KBM-7 (cell line): ENCODE data around the gene LENG1.

Experiments
- DNase-seq: peaks from one replicate; pipeline ENCODE4 v3.0.0-alpha.2; 2015
- in situ Hi-C: fragments of 300-500 bp; cut with MboI; formaldehyde crosslinking; loops from 2 replicates; pipeline ENCODE4 v1.14.3; 2020; ENCODE audit warnings: low sequenced_read_pairs, low pct_unique_long_range_greater_than_20kb, mixed read lengths

Gene LENG1

DNA sequence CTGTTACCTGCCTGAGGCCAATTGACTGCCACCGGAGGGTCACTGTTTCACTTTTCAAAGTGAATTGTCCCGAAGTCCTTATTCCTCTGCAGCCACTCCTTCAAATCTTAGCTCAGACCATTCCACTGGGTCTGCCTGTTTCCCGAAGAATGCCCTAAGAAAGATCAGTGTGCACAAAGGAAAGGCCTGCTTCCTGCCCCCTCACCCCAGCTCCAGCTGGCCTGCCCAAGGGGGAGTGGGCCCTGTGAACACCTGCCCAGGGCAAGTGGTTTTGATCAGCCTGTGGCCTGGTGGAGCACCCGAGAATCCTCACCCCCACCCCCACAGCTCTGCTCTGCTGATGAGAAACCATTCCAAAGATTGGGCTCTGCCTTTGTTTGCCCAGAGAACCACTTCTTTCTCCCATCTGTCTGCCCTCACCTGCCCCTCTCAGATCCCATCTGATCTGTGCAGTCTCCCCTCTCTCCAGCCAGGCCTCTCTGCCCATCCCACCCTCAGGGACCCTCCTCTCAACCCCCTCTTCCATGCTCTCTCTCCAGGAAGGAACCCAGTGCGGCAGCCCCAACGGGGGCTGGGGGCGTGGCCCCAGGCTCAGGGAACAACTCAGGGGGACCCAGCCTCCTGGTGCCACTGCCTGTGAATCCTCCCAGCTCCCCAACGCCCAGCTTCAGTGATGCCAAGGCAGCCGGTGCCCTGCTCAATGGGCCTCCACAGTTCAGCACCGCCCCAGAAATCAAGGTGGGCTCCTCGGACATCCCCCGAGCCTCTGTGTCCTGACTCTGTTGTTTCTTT is 10.3 kb downstream of the LENG1 start:
- no peak for DNase-seq
- in situ Hi-C loops: no loop called here

DNA sequence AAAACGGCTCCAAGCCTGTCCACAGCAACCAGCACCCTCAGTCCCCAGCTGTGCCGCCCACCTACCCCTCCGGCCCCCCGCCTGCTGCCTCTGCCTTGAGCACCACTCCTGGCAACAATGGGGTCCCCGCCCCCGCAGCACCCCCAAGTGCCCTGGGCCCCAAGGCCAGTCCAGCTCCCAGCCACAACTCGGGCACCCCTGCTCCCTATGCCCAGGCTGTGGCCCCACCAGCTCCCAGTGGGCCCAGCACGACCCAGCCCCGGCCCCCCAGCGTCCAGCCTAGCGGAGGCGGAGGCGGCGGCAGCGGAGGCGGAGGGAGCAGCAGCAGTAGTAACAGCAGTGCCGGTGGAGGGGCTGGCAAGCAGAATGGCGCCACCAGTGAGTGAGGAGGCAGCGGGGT is 11.4 kb downstream of the LENG1 start:
- in situ Hi-C loops: no loop called here
- DNase-seq: no peak

DNA sequence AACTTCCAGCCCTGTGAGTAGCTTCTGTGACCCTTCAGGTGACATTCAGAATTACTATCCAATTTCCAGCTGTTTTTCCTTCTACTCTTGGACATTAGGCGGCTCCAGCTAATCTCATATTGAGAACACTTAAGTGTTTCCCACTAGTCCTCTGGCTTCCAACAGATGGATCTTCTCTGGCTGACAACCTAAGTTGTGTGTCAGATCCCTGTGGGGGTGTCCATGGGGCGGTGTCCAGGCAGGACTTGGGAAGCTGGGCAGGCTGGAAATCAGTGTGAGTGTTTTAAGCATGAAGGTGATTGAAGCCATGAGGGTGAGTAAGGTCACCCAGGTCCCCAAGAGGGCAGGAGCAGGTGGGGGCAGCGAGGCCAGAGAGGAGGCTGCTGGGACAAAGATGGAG is 11.8 kb downstream of the LENG1 start:
- in situ Hi-C loops: no loop called here
- DNase-seq: no peak

DNA sequence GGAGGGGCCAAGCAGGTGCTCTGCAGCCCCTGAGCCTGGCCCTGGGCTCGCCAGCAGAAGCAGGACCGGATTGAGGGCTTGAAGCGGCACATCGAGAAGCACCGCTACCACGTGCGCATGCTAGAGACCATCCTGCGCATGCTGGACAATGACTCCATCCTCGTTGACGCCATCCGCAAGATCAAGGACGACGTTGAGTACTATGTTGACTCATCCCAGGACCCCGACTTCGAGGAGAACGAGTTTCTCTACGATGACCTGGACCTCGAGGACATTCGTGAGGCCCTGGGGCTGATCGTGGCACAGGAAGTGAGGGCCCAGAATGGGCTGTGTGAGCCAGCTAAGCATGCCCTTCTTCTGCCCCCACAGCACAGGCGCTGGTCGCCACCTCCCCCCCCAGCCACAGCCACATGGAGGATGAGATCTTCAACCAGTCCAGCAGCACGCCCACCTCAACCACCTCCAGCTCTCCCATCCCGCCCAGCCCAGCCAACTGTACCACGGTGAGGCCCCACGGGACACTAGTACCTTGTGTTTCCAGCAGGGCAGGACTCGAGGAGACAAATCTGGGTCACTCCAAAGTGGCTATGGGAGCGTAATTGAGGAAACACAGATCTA is 13.9 kb downstream of the LENG1 start:
- DNase-seq: no peak
- in situ Hi-C loops: no loop called here

DNA sequence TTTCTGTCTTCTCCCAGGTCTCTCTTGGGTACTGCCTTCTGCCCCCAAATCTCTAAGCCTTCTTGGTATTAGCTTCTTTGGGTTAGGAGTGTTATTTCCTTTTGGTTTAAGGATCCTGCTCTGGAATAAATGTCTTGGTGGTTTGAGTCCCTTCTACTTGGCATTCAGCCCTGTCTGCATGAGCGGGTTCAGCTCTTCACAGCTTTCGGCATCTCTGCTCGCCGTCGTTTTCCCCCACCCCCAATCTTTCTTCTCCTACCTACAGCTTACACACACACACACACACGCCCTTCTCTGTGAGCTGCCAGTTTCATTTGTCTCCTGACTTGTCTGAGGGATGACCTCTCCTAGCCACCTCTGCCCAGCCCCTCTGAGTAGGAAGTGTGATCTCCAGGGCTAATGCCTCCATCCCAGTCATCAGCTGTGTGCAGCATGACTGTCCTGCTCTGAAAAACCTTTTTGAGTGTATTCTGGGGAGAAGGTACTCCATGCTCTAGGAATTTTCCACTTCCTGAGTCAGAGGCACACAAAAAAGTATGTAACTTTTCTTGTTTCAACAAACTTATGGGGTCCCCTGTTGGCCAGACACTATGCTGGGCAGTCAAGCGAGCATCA is 17.2 kb downstream of the LENG1 start:
- no peak for DNase-seq
- in situ Hi-C loops: no loop called here

DNA sequence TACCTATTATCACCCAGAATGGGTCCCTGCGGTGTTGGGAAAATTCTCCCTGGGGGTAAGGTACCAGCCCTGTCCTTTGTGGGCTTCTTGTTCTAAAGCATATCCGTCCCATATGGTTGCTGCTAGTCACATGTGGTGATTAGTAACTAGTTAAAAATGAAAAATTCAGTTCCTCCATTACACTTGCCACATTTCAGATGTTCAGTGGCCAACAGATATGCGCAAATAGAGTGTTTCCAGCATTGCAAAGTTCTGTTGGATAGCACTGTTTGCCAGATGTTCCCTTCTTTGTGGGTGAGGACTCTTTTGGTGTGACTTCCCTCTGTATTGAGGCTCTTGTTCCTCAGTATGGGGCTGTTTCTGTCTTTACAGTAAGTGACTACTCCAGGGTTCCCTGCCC is 18.2 kb downstream of the LENG1 start:
- DNase-seq: no peak
- in situ Hi-C loops: no loop called here

DNA sequence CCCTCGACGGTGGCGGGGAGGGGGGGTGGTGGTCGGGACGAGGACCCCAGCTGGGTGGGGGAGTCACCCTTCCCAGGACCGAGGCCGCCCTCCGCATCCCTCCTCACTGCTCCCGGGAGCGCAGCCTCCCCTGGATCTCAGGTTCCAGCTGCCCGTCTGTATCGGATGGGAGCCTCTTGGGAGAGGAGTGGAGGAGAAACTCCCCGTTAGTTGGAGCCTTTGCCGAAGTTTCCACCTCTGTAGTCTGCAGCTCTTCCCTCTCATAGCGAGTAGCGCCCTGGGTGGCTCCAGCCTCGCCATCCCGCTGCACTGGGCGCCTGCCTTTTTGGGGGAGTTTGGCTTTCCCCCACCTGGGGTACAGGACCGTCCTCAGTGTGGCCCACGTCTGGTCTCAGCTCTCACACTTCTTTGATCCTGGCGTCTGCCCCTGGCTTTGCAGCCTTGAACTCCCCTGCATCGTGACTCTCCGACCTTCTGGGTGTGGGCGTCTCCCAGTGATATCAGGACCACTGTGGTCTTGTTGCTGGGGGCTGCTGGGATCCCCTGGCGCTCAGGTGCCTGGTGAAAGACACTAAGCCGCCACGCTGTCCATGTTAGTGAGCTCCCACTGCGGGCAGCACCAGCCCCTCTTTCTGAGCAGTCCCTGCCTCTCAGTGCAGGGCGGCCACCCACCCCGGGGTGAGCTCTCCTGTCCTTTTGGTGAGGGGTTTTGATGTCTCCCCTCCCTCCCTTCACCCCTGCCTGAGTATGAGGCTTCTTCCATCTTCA is 20.8 kb downstream of the LENG1 start:
- in situ Hi-C loops: no loop called here
- no peak for DNase-seq

DNA sequence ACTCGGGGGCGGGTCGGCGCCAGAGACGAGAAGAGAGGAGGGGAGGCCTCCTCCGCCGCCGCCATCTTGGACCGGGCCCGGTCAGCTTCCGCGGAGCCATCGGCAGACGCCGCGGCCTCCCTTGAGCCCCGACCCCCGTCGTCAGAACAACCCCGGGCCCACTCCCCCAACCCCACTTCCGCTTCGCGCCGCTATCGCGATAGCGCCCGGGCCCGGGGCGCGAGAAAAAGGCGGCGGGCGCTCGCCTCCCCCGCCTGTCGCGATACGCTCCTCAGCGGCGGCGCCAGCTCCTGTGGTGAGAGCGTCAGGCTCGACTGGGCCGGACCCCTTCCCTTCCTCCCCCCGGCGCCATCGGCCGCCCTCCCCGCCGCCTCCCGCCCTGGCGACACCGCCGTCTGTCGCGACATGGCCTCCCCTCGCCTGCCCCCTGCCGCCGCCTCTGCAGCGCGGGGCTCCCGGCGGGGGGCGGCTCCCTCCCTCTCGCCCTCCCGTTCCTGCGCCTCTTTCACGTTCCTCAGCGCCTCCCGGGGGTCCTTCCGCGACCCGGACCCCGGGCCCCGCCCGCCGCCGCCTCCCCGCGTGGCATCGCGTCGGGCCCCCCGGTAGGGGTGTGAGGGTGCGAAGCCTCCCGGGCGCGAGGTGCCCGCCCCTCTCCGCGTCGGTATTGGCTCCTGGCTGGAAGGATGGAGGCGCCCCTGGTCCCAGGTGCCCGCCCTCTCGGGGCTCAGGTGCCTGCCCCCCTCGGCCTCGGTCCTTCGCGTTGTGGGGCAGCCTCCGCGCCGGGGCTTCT is 21.6 kb downstream of the LENG1 start, which contains the start of gene CNOT3:
CNOT3 (plus strand) TSS at position 64 of the 790 bp plus-strand sequence. CDS start 5,217 bp downstream, outside the sequence.
- in situ Hi-C loops: no loop called here
- DNase-seq: no peak

DNA sequence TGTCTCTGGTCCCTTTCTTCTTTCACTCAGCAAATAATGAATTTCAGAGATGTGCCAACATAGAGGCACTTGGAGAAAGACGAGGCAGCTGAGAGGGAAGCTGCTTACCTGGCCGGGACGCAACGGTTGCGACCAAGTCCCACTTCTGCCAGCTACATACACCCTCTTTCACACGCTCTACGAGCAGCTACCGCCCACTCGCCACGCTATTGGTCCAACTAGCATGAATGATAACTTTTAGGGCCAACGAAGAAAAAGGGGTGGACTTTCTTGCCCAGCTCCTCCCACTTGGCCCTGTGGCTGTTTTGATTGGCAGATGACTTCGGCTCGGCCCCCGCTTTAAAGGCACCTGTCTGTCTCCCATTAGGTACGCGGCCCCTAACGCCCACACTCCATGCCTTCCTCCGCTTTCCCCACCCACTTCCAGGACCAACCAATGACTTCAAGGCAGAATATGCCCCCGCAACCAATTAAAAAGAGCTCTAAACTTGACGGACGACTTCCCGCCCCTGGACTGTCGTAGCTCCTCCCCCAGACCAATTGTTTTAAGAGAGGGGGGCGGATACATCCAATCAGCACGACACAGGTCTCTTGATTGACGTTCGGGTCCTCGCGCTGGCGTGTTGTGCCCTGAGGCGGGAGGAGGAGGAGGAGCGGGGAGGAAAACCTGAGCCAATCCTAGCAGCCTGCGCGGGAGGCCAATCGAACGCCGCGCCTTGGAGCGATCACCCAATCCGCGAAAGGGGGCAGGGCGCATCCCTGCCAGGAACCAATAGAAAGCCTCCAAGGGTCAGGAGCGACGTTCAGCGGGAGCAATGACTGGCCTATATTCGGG is 22.4 kb downstream of the LENG1 start:
- peak; percentile 100 for DNase-seq
- in situ Hi-C loops: no loop called here

DNA sequence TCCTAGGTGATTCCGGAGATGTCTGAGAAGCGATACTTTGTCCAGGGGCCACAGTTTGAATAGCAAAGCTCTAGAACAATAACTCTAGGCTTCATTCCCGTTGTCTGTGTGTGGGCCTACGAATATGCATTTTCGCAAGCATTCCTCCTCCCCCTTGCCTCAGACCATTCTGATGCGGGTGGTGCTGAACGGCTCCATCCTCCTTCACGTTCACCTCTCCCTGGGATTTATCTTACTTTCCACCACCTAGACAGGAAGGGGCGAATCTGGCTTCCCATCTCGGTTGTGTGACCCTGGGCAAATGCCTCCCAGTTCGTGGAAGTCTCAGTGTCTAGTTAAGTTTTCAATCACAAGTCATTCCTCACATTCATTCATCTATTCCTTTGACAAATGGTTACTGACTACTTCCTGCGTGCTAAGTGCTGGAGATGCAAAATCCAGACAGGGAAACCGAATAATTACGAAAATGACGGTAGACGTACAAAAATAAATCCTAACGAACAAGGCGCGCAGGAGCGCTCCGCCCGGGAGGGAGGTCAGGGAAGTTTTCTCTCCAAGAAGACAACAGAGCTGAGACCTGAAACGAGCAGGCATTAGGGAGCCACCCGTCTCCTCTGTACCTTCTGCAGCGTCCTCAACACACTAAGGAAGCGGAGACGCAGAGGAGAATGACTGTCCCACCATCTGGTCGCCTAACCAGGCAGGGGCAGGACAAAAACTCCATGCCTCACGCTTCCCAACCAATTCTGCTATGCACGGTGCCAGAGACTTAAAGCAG is 23.2 kb downstream of the LENG1 start:
- in situ Hi-C loops: no loop called here
- DNase-seq: no peak

DNA sequence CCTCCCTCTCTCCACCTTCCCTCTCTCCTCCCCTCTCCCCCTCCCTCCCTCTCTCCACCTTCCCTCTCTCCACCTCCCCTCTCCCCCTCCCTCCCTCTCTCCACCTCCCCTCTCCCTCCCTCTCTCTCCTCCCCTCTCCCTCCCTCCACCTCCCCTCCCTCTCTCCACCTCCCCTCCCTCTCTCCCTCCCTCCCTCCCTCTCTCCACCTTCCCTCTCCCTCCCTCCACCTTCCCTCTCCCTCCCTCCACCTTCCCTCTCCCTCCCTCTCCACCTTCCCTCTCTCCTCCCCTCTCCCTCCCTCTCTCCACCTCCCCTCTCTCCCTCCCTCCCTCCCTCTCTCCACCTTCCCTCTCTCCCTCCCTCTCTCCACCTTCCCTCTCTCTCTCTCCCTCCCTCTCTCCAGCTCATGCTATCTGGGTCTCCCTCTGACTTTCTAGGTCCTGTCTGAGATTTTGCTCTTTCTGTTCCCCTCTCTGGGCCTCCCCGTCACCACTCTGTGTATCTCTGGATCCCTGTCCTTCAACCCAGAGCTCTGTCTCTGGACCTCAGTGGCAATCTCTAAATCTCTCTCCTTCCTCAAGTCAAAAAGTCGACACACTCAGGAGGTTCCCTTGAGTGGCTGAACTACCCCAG is 25.4 kb downstream of the LENG1 start:
- in situ Hi-C loops: no loop called here
- no peak for DNase-seq

DNA sequence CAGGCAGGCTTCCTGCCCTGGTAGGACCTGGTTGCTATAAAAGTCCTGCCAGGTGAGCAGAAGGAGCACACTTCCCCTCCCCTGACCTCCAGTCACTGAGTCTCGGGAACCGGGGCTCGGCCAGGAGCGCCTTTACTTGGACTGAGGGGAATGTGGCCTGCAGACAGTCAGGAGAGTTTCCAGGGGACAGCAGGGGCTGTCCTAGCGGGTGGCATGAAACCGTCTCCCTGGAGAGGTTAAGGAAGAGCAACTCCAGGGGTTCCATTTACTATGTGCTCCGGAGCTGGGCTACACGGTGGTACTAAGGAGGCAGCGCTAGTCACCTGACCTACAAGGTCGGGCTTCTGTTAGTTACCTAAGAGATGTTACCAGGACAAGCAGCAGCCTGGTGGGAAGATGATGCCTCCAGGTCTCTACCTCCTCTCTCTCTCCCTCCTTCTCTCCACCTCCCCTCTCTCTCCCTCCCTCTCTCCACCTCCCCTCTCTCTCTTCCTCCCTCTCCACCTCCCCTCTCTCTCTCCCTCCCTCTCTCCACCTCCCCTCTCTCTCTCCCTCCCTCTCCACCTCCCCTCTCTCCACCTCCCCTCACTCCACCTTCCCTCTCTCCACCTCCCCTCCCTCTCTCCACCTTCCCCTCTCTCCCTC is 26.1 kb downstream of the LENG1 start:
- in situ Hi-C loops: no loop called here

DNA sequence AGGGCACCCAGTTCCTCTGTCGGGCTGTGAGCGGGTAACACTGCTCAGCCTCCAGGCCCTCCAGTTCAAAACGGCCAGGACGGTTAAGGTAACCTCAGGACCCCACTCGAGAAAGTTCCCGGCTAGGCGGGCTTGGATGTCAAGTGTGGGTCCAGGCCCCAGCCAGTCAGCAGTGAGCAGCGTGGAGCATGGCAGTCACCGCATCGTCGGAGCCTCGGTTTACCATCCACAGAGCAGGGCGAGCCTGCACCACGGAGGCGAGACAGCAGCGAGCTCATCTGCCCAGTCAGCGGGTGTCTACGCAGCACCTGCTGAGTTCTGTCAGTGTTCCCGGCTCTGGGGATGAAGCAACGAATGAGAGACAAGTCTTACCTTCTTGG is 29.9 kb downstream of the LENG1 start:
- no peak for DNase-seq
- in situ Hi-C loops: no loop called here

More for the DNA sequence above, 26.1 kb downstream of the LENG1 start:
- DNase-seq: no peak

DNA sequence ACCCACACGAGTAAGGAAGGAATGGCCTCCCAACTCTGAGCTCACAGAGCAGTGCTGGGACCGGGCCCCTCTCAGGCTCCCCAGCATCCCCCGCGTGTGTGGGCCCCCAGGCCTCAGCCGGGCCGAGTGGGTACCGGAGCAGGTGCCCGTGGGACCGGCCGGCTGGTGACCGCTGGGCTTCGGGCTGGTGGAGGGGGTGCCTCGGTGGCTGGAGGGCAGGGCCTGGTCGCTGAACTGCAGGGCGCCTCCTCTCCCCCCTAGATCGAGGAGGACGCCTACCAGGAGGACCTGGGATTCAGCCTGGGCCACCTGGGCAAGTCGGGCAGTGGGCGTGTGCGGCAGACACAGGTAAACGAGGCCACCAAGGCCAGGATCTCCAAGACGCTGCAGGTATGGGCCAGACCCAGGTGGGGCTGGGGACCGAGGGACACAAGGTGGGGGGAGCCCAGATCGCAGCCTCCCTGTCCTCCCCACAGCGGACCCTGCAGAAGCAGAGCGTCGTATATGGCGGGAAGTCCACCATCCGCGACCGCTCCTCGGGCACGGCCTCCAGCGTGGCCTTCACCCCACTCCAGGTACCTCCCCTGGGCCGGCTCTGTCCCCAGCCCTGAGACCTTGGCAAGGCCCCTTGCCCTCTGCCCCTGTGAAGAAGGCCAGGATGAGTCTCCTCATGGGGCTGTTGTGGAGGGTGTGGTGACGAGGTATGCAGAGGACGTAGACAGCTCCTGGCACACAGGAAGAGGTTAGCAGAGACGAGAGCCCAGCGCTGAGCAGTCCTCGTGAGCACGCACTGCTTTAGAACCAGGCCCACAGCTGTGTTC is 30.5 kb downstream of the LENG1 start:
- in situ Hi-C loops: no loop called here
- no peak for DNase-seq

DNA sequence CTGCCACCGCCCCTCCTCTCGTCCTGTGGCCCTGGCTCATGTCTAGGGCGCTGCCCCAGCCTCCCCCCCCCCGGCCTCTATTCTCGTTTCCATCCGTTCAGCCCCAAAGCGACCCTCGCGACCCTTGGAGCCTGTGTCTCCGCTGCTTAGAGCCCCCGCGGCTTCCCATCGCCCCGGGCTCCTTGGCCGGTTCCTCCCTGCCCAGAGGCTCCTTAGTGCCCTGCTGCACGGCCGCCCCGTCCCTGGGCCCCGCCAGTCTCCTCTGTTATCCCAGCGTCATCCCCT is 31.1 kb downstream of the LENG1 start:
- no peak for DNase-seq
- in situ Hi-C loops: no loop called here
